ENCODE data around the gene TSEN2.
"Not testable (repeated sequence)": the region's sequence is repeated elsewhere in the genome, so short reads cannot be mapped to it uniquely, and the experiment has no call there.

The TSEN2 gene

GRCh38 chr3:12452361-12453330, 31.6 kb upstream of the TSEN2 start:
- DNase-seq, result no peak

GRCh38 chr3:12454076-12454815, 30.0 kb upstream of the TSEN2 start:
- no peak for DNase-seq

GRCh38 chr3:12454816-12455121, 29.5 kb upstream of the TSEN2 start:
- DNase-seq, result no peak

GRCh38 chr3:12455740-12456139, 28.5 kb upstream of the TSEN2 start:
- DNase-seq, result no peak

- no peak for DNase-seq
Measured at GRCh38 chr3:12456441-12456840, 27.8 kb upstream of the TSEN2 start.

GRCh38 chr3:12457380-12457779, 26.9 kb upstream of the TSEN2 start:
- DNase-seq, result not testable (repeated sequence)

- peak in 1 of 2 donors; percentile 63 for DNase-seq
Measured at GRCh38 chr3:12458901-12459300, 25.4 kb upstream of the TSEN2 start.

GRCh38 chr3:12460127-12460526, 24.2 kb upstream of the TSEN2 start:
- no peak for DNase-seq

GRCh38 chr3:12461097-12461649, 23.1 kb upstream of the TSEN2 start:
- no peak for DNase-seq

- DNase-seq, result peak in 1 of 2 donors; percentile 38
Measured at GRCh38 chr3:12462159-12462947, 21.9 kb upstream of the TSEN2 start.

- DNase-seq, result no peak
Measured at GRCh38 chr3:12463686-12464085, 20.6 kb upstream of the TSEN2 start.

- DNase-seq, result no peak
Measured at GRCh38 chr3:12464181-12464580, 20.1 kb upstream of the TSEN2 start.

GRCh38 chr3:12465151-12465835, 19.0 kb upstream of the TSEN2 start:
- no peak for DNase-seq

GRCh38 chr3:12465836-12466225, 18.4 kb upstream of the TSEN2 start:
- DNase-seq, result no peak

GRCh38 chr3:12467746-12468145, 16.5 kb upstream of the TSEN2 start:
- no peak for DNase-seq

GRCh38 chr3:12468276-12468675, 16.0 kb upstream of the TSEN2 start:
- no peak for DNase-seq

GRCh38 chr3:12468757-12469156, 15.5 kb upstream of the TSEN2 start:
- no peak for DNase-seq

GRCh38 chr3:12469222-12469621, 15.1 kb upstream of the TSEN2 start:
- not testable (repeated sequence) for DNase-seq

- no peak for DNase-seq
Measured at GRCh38 chr3:12470111-12470510, 14.2 kb upstream of the TSEN2 start.

GRCh38 chr3:12470680-12471079, 13.6 kb upstream of the TSEN2 start:
- DNase-seq, result no peak

GRCh38 chr3:12471241-12471640, 13.0 kb upstream of the TSEN2 start:
- DNase-seq, result peak in 1 of 2 donors; percentile 8

GRCh38 chr3:12472000-12472610, 12.2 kb upstream of the TSEN2 start:
- DNase-seq, result no peak
